ENCODE data around the gene CFAP46. TPM values are rescaled to one million over a fixed set of nuclear protein-coding genes. Genes with fewer than 3 reads are reported as not detected.

The CFAP46 gene
- total and polyA plus RNA-seq, 2 of the 8 experiments (the other 6 are each of a cell fraction or from before 2014, with no cell fraction given): 2.6 to 4.8 TPM

- Histone ChIP-seq H2BK12ac (ENCODE audit: low read depth, low read length) (no peak overlapping the region), H3K4me2 (ENCODE audit: insufficient read depth in 1 of 2, low read depth in 2 of 2, low read length in 2 of 2) (no peak overlapping the region), H4K8ac (ENCODE audit: extremely low read depth, insufficient read depth, low read length) (no peak overlapping the region; the same call in 1 of the 2 replicates), H3K36me3 (ENCODE audit: control insufficient read depth in 2 of 4, insufficient read depth in 4 of 4, low read length in 3 of 4) (no peaks in the 10 kb centered on the region), H3K18ac (ENCODE audit: extremely low read depth, low read length) (no peak overlapping the region), H3K4me1 (replicated peaks in 1 of 4; ENCODE audit: control insufficient read depth in 3 of 4, insufficient read depth in 4 of 4, low read length in 3 of 4) (no peaks in the 10 kb centered on the region), H3K79me2 (ENCODE audit: control insufficient read depth in 1 of 2, insufficient read depth in 2 of 2, low read length in 2 of 2) (no peaks in the 10 kb centered on the region), H4K5ac (ENCODE audit: insufficient read length, low read depth, low read length) (no peak overlapping the region), H2BK20ac (ENCODE audit: low read length) (no peak overlapping the region), H4K20me1 (replicated peaks in 1 of 2; ENCODE audit: control insufficient read depth in 1 of 2, insufficient read depth in 2 of 2, low read length in 2 of 2) (peaks cover 2 to 5% of the 10 kb centered on the region in 2 experiments), H2AFZ (ENCODE audit: low read length) (no peak overlapping the region), H4K91ac (replicated peaks; ENCODE audit: insufficient read length, low read length) (no peak overlapping the region), H2BK120ac (replicated peaks; ENCODE audit: low read depth, low read length) (no peak overlapping the region), H3K23ac (ENCODE audit: insufficient read length) (no peak overlapping the region), H3K14ac (ENCODE audit: insufficient read length) (no peak overlapping the region), H3K4ac (replicated peaks; ENCODE audit: insufficient read length, low read depth, low read length) (no peak overlapping the region), H3K27me3 (replicated peaks in 1 of 4; ENCODE audit: control insufficient read depth in 3 of 4, extremely low read depth in 1 of 4, insufficient read depth in 3 of 4, low read length in 3 of 4) (no peaks in the 10 kb centered on the region), H3K4me3 (ENCODE audit: extremely low read depth in 1 of 4, insufficient read depth in 2 of 4, low read depth in 3 of 4, low read length in 4 of 4) (no peak overlapping the region), H3K23me2 (ENCODE audit: low read depth, low read length) (no peaks in the 10 kb centered on the region), H2BK5ac (ENCODE audit: low read depth, low read length) (no peak overlapping the region), H3K9me3 (ENCODE audit: insufficient read depth in 2 of 2, low read depth in 1 of 2, low read length in 1 of 2) (no peaks in the 10 kb centered on the region; a peak in 1 of 4 replicates), H3K79me1 (ENCODE audit: low read depth, low read length) (no peaks in the 10 kb centered on the region), H3K27ac (ENCODE audit: low read depth, low read length) (no peak overlapping the region), H3K9ac (replicated peaks in 1 of 4; ENCODE audit: extremely low read depth in 1 of 4, low read depth in 3 of 4, low read length in 3 of 4) (no peak overlapping the region), H2AK5ac (ENCODE audit: low read depth, low read length) (no peak overlapping the region), H3K56ac (replicated peaks; ENCODE audit: insufficient read length, low read depth, low read length) (no peak overlapping the region), H2BK15ac (ENCODE audit: low read length) (no peak overlapping the region)
- WGBS, 2 experiments (ENCODE audit: extremely low coverage in 1 of 2, insufficient coverage in 1 of 2, insufficient read length in 1 of 2, insufficient replicate concordance in 2 of 2, low coverage in 1 of 2, low lambda C conversion rate in 2 of 2, missing lambda C conversion rate in 1 of 2): 91% methylated on average over 24 of the region's 24 CpGs; no CpG with 5 or more reads in 1 of the 2 experiments
- CTCF ChIA-PET (ENCODE audit: partially characterized antibody): no interaction called here
- no peak for DNase-seq (ENCODE audit: low read depth in 1 of 2, low spot score in 2 of 2)
- POLR2A ChIA-PET (ENCODE audit: partially characterized antibody): no interaction called here
- FAIRE-seq: no peak
- no peak for TF ChIP-seq JUN (IDR thresholded peaks at IDR 0.05; ENCODE audit: low read depth, low read length)
- no peak for TF ChIP-seq FOSL1 (IDR thresholded peaks at IDR 0.05; ENCODE audit: insufficient read depth, low read depth, low read length)
- TF ChIP-seq GABPA (IDR thresholded peaks at IDR 0.05; ENCODE audit: borderline replicate concordance, insufficient read depth, low read length): no peak
- no peak for TF ChIP-seq ATF3 (IDR thresholded peaks at IDR 0.05; ENCODE audit: insufficient read depth, low read depth, low read length)
- no peak for TF ChIP-seq SIN3A (conservative IDR thresholded peaks at IDR 0.05 in 1 of 2, IDR thresholded peaks at IDR 0.05 in 1 of 2; ENCODE audit: low read depth in 1 of 2, low read length in 2 of 2)
- TF ChIP-seq CBX8 (IDR thresholded peaks at IDR 0.05; ENCODE audit: borderline replicate concordance, low read depth, low read length): no peak
- TF ChIP-seq BACH1 (IDR thresholded peaks at IDR 0.05; ENCODE audit: low read length): no peak
- no peak for TF ChIP-seq CTCF (IDR thresholded peaks at IDR 0.05; ENCODE audit: control extremely low read depth in 1 of 3, insufficient read depth in 1 of 3, low read depth in 1 of 3, low read length in 3 of 3)
- TF ChIP-seq YY1 (IDR thresholded peaks at IDR 0.05; ENCODE audit: low read depth, low read length): no peak
- no peak for TF ChIP-seq TCF12 (IDR thresholded peaks at IDR 0.05; ENCODE audit: low read depth, low read length)
- no peak for TF ChIP-seq SP4 (IDR thresholded peaks at IDR 0.05; ENCODE audit: low read length)
Measured at GRCh38 chr10:132925071-132925561, 17.3 kb downstream of the CFAP46 start.
